AG08395 (cell line): ENCODE data around the gene ADRB1.

Source experiments
- DNase-seq: peaks from one replicate; pipeline ENCODE4 v3.0.0; 2012; ENCODE audit warnings: mixed read lengths, low spot score

Gene ADRB1

DNA sequence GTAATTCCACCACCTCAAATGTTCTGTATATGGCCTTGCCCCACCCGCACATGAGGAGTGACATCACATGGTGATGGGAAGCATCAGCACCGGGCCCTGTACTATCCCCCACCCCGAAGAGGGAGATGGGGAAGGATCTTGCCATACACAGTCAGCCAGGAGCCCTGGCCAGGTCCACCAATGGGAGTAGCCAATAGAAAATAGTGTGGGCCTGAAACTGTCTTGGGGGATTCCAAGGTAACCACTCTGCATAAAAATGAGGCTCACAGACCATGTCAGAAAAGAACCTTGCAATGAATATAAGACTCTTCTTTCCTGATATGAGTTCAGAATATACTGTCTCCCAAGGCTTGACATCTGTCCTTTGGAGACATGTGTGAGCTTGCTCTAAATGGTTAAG is 51.1 kb downstream of the ADRB1 start:
- DNase-seq, result no peak

DNA sequence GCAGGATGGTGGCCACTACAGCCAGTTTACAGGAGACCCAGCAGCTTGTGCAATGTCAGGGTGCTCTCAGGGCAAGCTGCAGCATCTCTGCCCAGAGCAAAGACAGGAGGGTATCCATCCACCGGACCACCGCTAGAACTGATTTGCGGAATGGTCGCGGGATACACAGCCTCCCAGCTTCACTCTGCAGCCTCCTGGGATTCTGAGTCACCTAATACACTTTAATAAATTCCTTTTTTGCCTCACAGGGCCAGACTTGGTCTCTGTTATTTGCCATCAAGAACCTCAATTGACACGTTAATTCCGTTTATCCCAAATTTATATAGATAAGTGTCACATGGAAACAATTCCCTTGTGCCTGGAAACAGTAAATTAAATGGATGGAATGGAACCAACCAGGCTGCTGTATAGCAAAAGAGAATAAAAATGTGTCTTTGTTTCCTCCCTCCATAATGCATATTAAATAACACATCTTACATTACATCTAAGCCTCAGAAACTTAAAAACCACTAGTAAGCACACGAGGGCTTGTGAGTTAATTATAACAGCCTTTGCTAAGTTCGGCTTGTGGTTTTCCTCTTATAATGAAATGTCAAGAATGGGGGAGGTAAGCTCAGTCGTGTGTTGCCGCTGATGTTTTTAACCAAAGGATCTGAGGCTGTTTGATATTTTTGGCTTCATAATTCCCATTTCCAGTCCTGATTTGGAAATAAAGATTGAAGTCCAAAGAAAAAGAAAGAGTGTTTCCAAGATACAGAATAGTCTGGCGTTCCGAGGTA is 52.1 kb downstream of the ADRB1 start:
- DNase-seq, result no peak
